H1 (cell line): ENCODE data around the gene SIAH3. TPM values are rescaled to one million over a fixed set of nuclear protein-coding genes. Genes with fewer than 3 reads are reported as not detected.

ENCODE experiments used
- CTCF ChIA-PET: fragments of 300-600 bp; sonication (Branson Sonifier 250); formaldehyde crosslinking; loops from one replicate; lab custom pipeline; 2021; ENCODE audit not compliant: partially characterized antibody; lab: Charles Lee
- POLR2A ChIA-PET: fragments of 300-600 bp; sonication (Branson Sonifier 250); formaldehyde crosslinking; loops from one replicate; lab custom pipeline; 2021; ENCODE audit warnings: inconsistent platforms; ENCODE audit not compliant: partially characterized antibody; lab: Charles Lee
- DNase-seq, 2 experiments: peaks; one replicate each; pipeline versions ENCODE4 v3.0.0 to v3.0.0-alpha.2; 2010 to 2022; ENCODE audit warnings: low spot score in 2 of 2, low read depth in 1 of 2, mixed read lengths in 1 of 2
- FAIRE-seq: peaks from 2 replicates; lab custom pipeline; 2011; peaks lifted over from hg19 to GRCh38; lab: Jason Lieb, UNC
- H2AFZ ChIP-seq: 2 replicates; pipeline ENCODE4 v1.8.1; 2012; ENCODE audit warnings: low read length, inconsistent platforms
- H2AK5ac ChIP-seq: 2 replicates; pipeline ENCODE4 v1.6.1; 2013; ENCODE audit warnings: low read depth, low read length
- H2BK120ac ChIP-seq: replicated peaks from 2 replicates; pipeline ENCODE3; 2013; ENCODE audit warnings: low read depth, low read length, inconsistent platforms
- H2BK12ac ChIP-seq: 2 replicates; pipeline ENCODE4 v1.6.1; 2013; ENCODE audit warnings: low read depth, low read length
- H2BK15ac ChIP-seq: 2 replicates; pipeline ENCODE4 v1.6.1; 2013; ENCODE audit warnings: low read length
- H2BK20ac ChIP-seq: 2 replicates; pipeline ENCODE4 v1.6.1; 2013; ENCODE audit warnings: low read length
- H2BK5ac ChIP-seq: 2 replicates; pipeline ENCODE4 v1.6.1; 2013; ENCODE audit warnings: low read depth, low read length
- H3K14ac ChIP-seq: 2 replicates; pipeline ENCODE4 v1.6.1; 2013; ENCODE audit warnings: inconsistent platforms; ENCODE audit not compliant: insufficient read length
- H3K18ac ChIP-seq: 2 replicates; pipeline ENCODE4 v1.6.1; 2013; ENCODE audit warnings: low read length; ENCODE audit errors: extremely low read depth
- H3K23ac ChIP-seq: 2 replicates; pipeline ENCODE4 v1.6.1; 2013; ENCODE audit warnings: inconsistent platforms; ENCODE audit not compliant: insufficient read length
- H3K23me2 ChIP-seq: 2 replicates; pipeline ENCODE4 v1.6.1; 2013; ENCODE audit warnings: low read depth, low read length
- H3K27ac ChIP-seq: 2 replicates; pipeline ENCODE4 v1.6.1; 2011; ENCODE audit warnings: low read depth, low read length, inconsistent platforms
- H3K27me3 ChIP-seq, 4 experiments: replicated peaks in 1 of 4; 1 replicate in 1 of 4; 2 replicates in 3 of 4; pipeline versions ENCODE4 v1.6.1 to v1.8.1; 2011 to 2013; ENCODE audit warnings: low read length in 3 of 4, mild to moderate bottlenecking in 3 of 4, inconsistent platforms in 2 of 4, mixed read lengths in 2 of 4, moderate library complexity in 1 of 4; ENCODE audit not compliant: control insufficient read depth in 3 of 4, insufficient read depth in 3 of 4; ENCODE audit errors: extremely low read depth in 1 of 4
- H3K36me3 ChIP-seq, 4 experiments: 2 replicates each; pipeline versions ENCODE4 v1.6.1 to v1.8.1; 2011 to 2013; ENCODE audit warnings: mild to moderate bottlenecking in 4 of 4, low read length in 3 of 4, moderate library complexity in 2 of 4, control low read depth in 1 of 4, inconsistent platforms in 1 of 4; ENCODE audit not compliant: insufficient read depth in 4 of 4, control insufficient read depth in 2 of 4
- H3K4ac ChIP-seq: replicated peaks from 2 replicates; pipeline ENCODE3; 2013; ENCODE audit warnings: low read length, low read depth, mixed read lengths, inconsistent platforms; ENCODE audit not compliant: insufficient read length
- H3K4me1 ChIP-seq, 4 experiments: replicated peaks in 1 of 4; 1 replicate in 1 of 4; 2 replicates in 3 of 4; pipeline versions ENCODE4 v1.6.1 to v1.8.1; 2011 to 2013; ENCODE audit warnings: low read length in 3 of 4, inconsistent platforms in 2 of 4, mixed read lengths in 1 of 4; ENCODE audit not compliant: insufficient read depth in 4 of 4, control insufficient read depth in 3 of 4
- H3K4me2 ChIP-seq, 2 experiments: 2 replicates each; pipeline versions ENCODE4 v1.6.1 to v1.8.1; 2011 to 2013; ENCODE audit warnings: low read depth in 2 of 2, low read length in 2 of 2, control low read depth in 1 of 2, inconsistent platforms in 1 of 2, mild to moderate bottlenecking in 1 of 2; ENCODE audit not compliant: insufficient read depth in 1 of 2
- H3K4me3 ChIP-seq, 4 experiments: fragments of 200-600, 300-600 bp in 1 of 4; sonication (generic), shearing (Covaris generic), sonication (Bioruptor Twin) in 1 of 4; 2 replicates each; pipeline versions ENCODE4 v1.5.1 to v1.8.1; 2011 to 2016; ENCODE audit warnings: low read length in 4 of 4, low read depth in 3 of 4, control low read depth in 2 of 4, inconsistent platforms in 2 of 4, mild to moderate bottlenecking in 2 of 4, mixed read lengths in 1 of 4, moderate library complexity in 1 of 4; ENCODE audit not compliant: insufficient read depth in 2 of 4; ENCODE audit errors: extremely low read depth in 1 of 4
- H3K56ac ChIP-seq: replicated peaks from 2 replicates; pipeline ENCODE3; 2013; ENCODE audit warnings: low read depth, mild to moderate bottlenecking, mixed read lengths, low read length, inconsistent platforms; ENCODE audit not compliant: insufficient read length
- H3K79me1 ChIP-seq: 2 replicates; pipeline ENCODE4 v1.6.1; 2013; ENCODE audit warnings: low read depth, low read length, control low read depth
- H3K79me2 ChIP-seq, 2 experiments: 2 replicates each; pipeline versions ENCODE4 v1.6.1 to v1.8.1; 2012 to 2013; ENCODE audit warnings: low read length in 2 of 2, mild to moderate bottlenecking in 2 of 2, inconsistent platforms in 1 of 2; ENCODE audit not compliant: insufficient read depth in 2 of 2, control insufficient read depth in 1 of 2
- H3K9ac ChIP-seq, 4 experiments: replicated peaks in 1 of 4; 1 replicate in 1 of 4; 2 replicates in 3 of 4; pipeline versions ENCODE4 v1.6.1 to v1.8.1; 2011 to 2013; ENCODE audit warnings: low read depth in 3 of 4, low read length in 3 of 4, control low read depth in 2 of 4, mild to moderate bottlenecking in 2 of 4, moderate library complexity in 2 of 4, inconsistent platforms in 1 of 4; ENCODE audit errors: extremely low read depth in 1 of 4
- H3K9me3 ChIP-seq, 2 experiments: 2 replicates each; pipeline versions ENCODE4 v1.6.1 to v1.8.1; 2012 to 2013; ENCODE audit warnings: mild to moderate bottlenecking in 2 of 2, moderate library complexity in 2 of 2, control low read depth in 1 of 2, inconsistent platforms in 1 of 2, low read depth in 1 of 2, low read length in 1 of 2, mixed read lengths in 1 of 2; ENCODE audit not compliant: insufficient read depth in 2 of 2
- H4K20me1 ChIP-seq, 2 experiments: replicated peaks in 1 of 2; 2 replicates each; pipeline versions ENCODE3 to v1.8.1; 2011 to 2013; ENCODE audit warnings: inconsistent platforms in 2 of 2, low read length in 2 of 2, mild to moderate bottlenecking in 1 of 2; ENCODE audit not compliant: insufficient read depth in 2 of 2, control insufficient read depth in 1 of 2
- H4K5ac ChIP-seq: 2 replicates; pipeline ENCODE4 v1.6.1; 2013; ENCODE audit warnings: low read length, low read depth, mixed read lengths, inconsistent platforms; ENCODE audit not compliant: insufficient read length
- H4K8ac ChIP-seq: 2 replicates; pipeline ENCODE4 v1.8.0; 2013; ENCODE audit warnings: mild to moderate bottlenecking, moderate library complexity, low read length, inconsistent platforms; ENCODE audit not compliant: insufficient read depth; ENCODE audit errors: extremely low read depth
- H4K91ac ChIP-seq: replicated peaks from 2 replicates; pipeline ENCODE3; 2013; ENCODE audit warnings: low read length, mixed read lengths, inconsistent platforms; ENCODE audit not compliant: insufficient read length
- CTBP2 ChIP-seq: IDR thresholded peaks from 2 replicates; pipeline ENCODE4 v1.7.0; 2011; ENCODE audit warnings: borderline replicate concordance, mild to moderate bottlenecking, moderate library complexity, mixed read lengths, low read length; ENCODE audit not compliant: insufficient read depth, insufficient read length
- CTCF ChIP-seq, 3 experiments: IDR thresholded peaks; 1 replicate in 2 of 3; 2 replicates in 1 of 3; pipeline versions ENCODE4 v1.5.1 to v1.6.1; 2011; ENCODE audit warnings: low read length in 3 of 3, mild to moderate bottlenecking in 3 of 3, inconsistent platforms in 2 of 3, low read depth in 1 of 3, moderate library complexity in 1 of 3; ENCODE audit not compliant: insufficient read depth in 1 of 3; ENCODE audit errors: control extremely low read depth in 1 of 3
- EGR1 ChIP-seq: IDR thresholded peaks from 2 replicates; pipeline ENCODE4 v1.6.1; 2011; ENCODE audit warnings: low read depth, low read length, borderline replicate concordance
- KDM1A ChIP-seq: fragments of 200-600, 300-600 bp; sonication (generic); IDR thresholded peaks from 2 replicates; pipeline ENCODE4 v1.7.1; 2016; ENCODE audit warnings: mild to moderate bottlenecking, low read length, borderline replicate concordance
- NANOG ChIP-seq: IDR thresholded peaks from 2 replicates; pipeline ENCODE4 v1.6.1; 2011; ENCODE audit warnings: low read length, low read depth, mild to moderate bottlenecking, inconsistent platforms; ENCODE audit not compliant: insufficient read depth, poor library complexity, severe bottlenecking
- POLR2A ChIP-seq, 2 experiments: IDR thresholded peaks; 1 replicate in 1 of 2; 2 replicates in 1 of 2; pipeline ENCODE4 v1.6.1; 2011; ENCODE audit warnings: low read depth in 2 of 2, low read length in 2 of 2, mild to moderate bottlenecking in 2 of 2; ENCODE audit errors: control extremely low read depth in 1 of 2
- RBBP5 ChIP-seq: IDR thresholded peaks from 2 replicates; pipeline ENCODE4 v1.7.1; 2012; ENCODE audit warnings: low read depth, mild to moderate bottlenecking, inconsistent platforms, low read length, moderate library complexity, borderline replicate concordance
- SAP30 ChIP-seq: fragments of 300-600 bp; sonication (generic); IDR thresholded peaks from 2 replicates; pipeline ENCODE4 v1.7.1; 2012; ENCODE audit warnings: low read length, moderate library complexity, mild to moderate bottlenecking, inconsistent platforms; ENCODE audit not compliant: insufficient read depth, insufficient replicate concordance
- SIX5 ChIP-seq: IDR thresholded peaks from 2 replicates; pipeline ENCODE4 v1.6.1; 2011; ENCODE audit warnings: mild to moderate bottlenecking, low read depth, low read length
- SUZ12 ChIP-seq: fragments of 200-600 bp; sonication (generic); IDR thresholded peaks from 2 replicates; pipeline ENCODE4 v1.6.1; 2012; ENCODE audit warnings: mild to moderate bottlenecking, inconsistent platforms, low read length, moderate library complexity, mixed read lengths
- TAF1 ChIP-seq: IDR thresholded peaks from 2 replicates; pipeline ENCODE4 v1.6.1; 2011; ENCODE audit warnings: mild to moderate bottlenecking, low read depth, low read length
- TBP ChIP-seq: IDR thresholded peaks from 2 replicates; pipeline ENCODE4 v1.6.1; 2011; ENCODE audit warnings: low read depth, low read length, improper control_type of control experiment
- TCF12 ChIP-seq: IDR thresholded peaks from 2 replicates; pipeline ENCODE4 v1.6.1; 2011; ENCODE audit warnings: low read depth, mild to moderate bottlenecking, low read length
- polyA plus RNA-seq, 7 experiments: library from polyadenylated mRNA; depleted of rRNA in 3 of 7; stranded (reverse) in 5 of 7; unstranded in 2 of 7; fragments of >200 nt in 5 of 7; fragments of 200-250 nt in 2 of 7; gene quantifications; 1 replicate in 5 of 7; 2 replicates in 1 of 7; 4 replicates in 1 of 7; pipeline versions ENCODE4 v1.2.1 to v1.2.3, GENCODE V29; 2011 to 2013; ENCODE audit warnings: missing spikeins in 2 of 7, mixed read lengths in 2 of 7
- total RNA-seq: library from RNA; stranded (reverse); fragmentation: NEBNext Ultra II Directional; extraction: Animal tissue kit (Norgen Biotek cat#: 25700); gene quantifications from 2 replicates; pipeline ENCODE4 v1.2.1, GENCODE V29; 2021

SIAH3 gene
- total and polyA plus RNA-seq, 2 of the 8 experiments (the other 6 are each of a cell fraction or from before 2014, with no cell fraction given): 0.15 to 0.17 TPM

GRCh38 chr13:45823583-45823982 is 28.0 kb downstream of the SIAH3 start:
- no peaks in the 10 kb centered on the region for H3K27me3 ChIP-seq
- H3K79me1 ChIP-seq: no peaks in the 10 kb centered on the region
- no peak overlapping the region for H2AK5ac ChIP-seq
- no peak for FAIRE-seq
- no peak overlapping the region for H2BK5ac ChIP-seq
- no peaks in the 10 kb centered on the region for H3K36me3 ChIP-seq
- H4K91ac ChIP-seq: no peak overlapping the region
- H2BK20ac ChIP-seq: no peak overlapping the region
- H3K9me3 ChIP-seq: no peaks in the 10 kb centered on the region
- DNase-seq: peak in 1 of 2 experiments; percentile 40
- H3K56ac ChIP-seq: no peak overlapping the region
- no peaks in the 10 kb centered on the region for H3K79me2 ChIP-seq
- H3K4me1 ChIP-seq: peaks cover 0 to 11% (median 6%) of the 10 kb centered on the region in 4 experiments; a peak in 3 of 7 replicates
- H2BK120ac ChIP-seq: no peak overlapping the region
- no peak overlapping the region for H3K4me3 ChIP-seq
- no peak overlapping the region for H3K14ac ChIP-seq
- POLR2A ChIA-PET: no interaction called here
- no peak overlapping the region for H2AFZ ChIP-seq
- no peak overlapping the region for H3K23ac ChIP-seq
- CTCF ChIA-PET: interaction anchor here (1.4 to 1.6 kb wide), 3 partner anchors 16 to 56 kb away, joined by 3 to 7 read pairs (median 3); no protein-coding TSS in a partner anchor
- no peak overlapping the region for H3K4ac ChIP-seq
- H2BK15ac ChIP-seq: no peak overlapping the region
- no peak overlapping the region for H4K8ac ChIP-seq
- no peak overlapping the region for H3K4me2 ChIP-seq
- H2BK12ac ChIP-seq: peak overlapping the region; percentile 76
- no peaks in the 10 kb centered on the region; the same call in 1 of the 2 replicates for H3K23me2 ChIP-seq
- H4K20me1 ChIP-seq: no peaks in the 10 kb centered on the region
- no peak overlapping the region for H4K5ac ChIP-seq
- no peak overlapping the region for H3K27ac ChIP-seq
- no peak overlapping the region for H3K18ac ChIP-seq
- no peak overlapping the region for H3K9ac ChIP-seq
- TF ChIP-seq RBBP5: no peak
- TF ChIP-seq SAP30: no peak
- TF ChIP-seq NANOG: no peak
- no peak for TF ChIP-seq EGR1
- no peak for TF ChIP-seq SUZ12
- no peak for TF ChIP-seq TCF12
- no peak for TF ChIP-seq TAF1
- no peak for TF ChIP-seq POLR2A (IDR thresholded peaks at IDR 0.05; ENCODE audit: control extremely low read depth in 1 of 2, low read depth in 2 of 2, low read length in 2 of 2)
- TF ChIP-seq TBP: no peak
- no peak for TF ChIP-seq KDM1A
- no peak for TF ChIP-seq SIX5
- no peak for TF ChIP-seq CTCF (IDR thresholded peaks at IDR 0.05; ENCODE audit: control extremely low read depth in 1 of 3, insufficient read depth in 1 of 3, low read depth in 1 of 3, low read length in 3 of 3)
- TF ChIP-seq CTBP2: no peak
